IMR-90 (cell line): ENCODE results near the gene SYNC. TPM values are rescaled to one million over a fixed set of nuclear protein-coding genes. Genes with fewer than 3 reads are reported as not detected.

Experiments used
- ATAC-seq: fragments of 200-7000 bp; cut with Tn5 transposase; 2 replicates; pipeline ENCODE4 v1.9.1; 2020; ENCODE audit warnings: low read depth, mild to moderate bottlenecking, moderate library complexity
- BruUV-seq: library from RNA; stranded (reverse); fragments of 400-500 nt; replicated peaks from 2 replicates; lab custom pipeline; 2021; lab: Mats Ljungman, UMichigan
- CTCF ChIA-PET: fragments of 300-600 bp; formaldehyde crosslinking; extraction: SDS; loops from one replicate; lab custom pipeline; 2021; ENCODE audit warnings: antibody characterized with exemption; lab: Yijun Ruan, JAX
- POLR2A ChIA-PET: fragments of 300-600 bp; sonication (Branson Sonifier 250); formaldehyde crosslinking; loops from one replicate; lab custom pipeline; 2022; ENCODE audit warnings: antibody characterized with exemption; ENCODE audit not compliant: unreplicated experiment; lab: Charles Lee
- DNase-seq: peaks from one replicate; pipeline ENCODE4 v3.0.0; 2013
- H2AFZ ChIP-seq: replicated peaks from 2 replicates; pipeline ENCODE3; 2013; ENCODE audit warnings: low read length, mild to moderate bottlenecking; ENCODE audit not compliant: poor library complexity
- H2AK5ac ChIP-seq: 2 replicates; pipeline ENCODE4 v1.6.1; 2013; ENCODE audit warnings: low read depth, low read length, inconsistent platforms
- H2AK9ac ChIP-seq: replicated peaks from 2 replicates; pipeline ENCODE3; 2013; ENCODE audit warnings: mild to moderate bottlenecking, low read depth, low read length, moderate library complexity; ENCODE audit not compliant: poor library complexity
- H2BK120ac ChIP-seq: 2 replicates; pipeline ENCODE4 v1.6.1; 2013; ENCODE audit warnings: low read depth, low read length, inconsistent platforms
- H2BK15ac ChIP-seq: 3 replicates; pipeline ENCODE4 v1.6.1; 2013; ENCODE audit warnings: low read depth, low read length, inconsistent platforms
- H2BK20ac ChIP-seq: 2 replicates; pipeline ENCODE4 v1.6.1; 2013; ENCODE audit warnings: low read depth, mild to moderate bottlenecking, inconsistent platforms, low read length, moderate library complexity
- H2BK5ac ChIP-seq: 2 replicates; pipeline ENCODE4 v1.6.1; 2013; ENCODE audit warnings: mild to moderate bottlenecking, low read depth, low read length, inconsistent platforms; ENCODE audit not compliant: poor library complexity, severe bottlenecking
- H3K14ac ChIP-seq: replicated peaks from 2 replicates; pipeline ENCODE4 v1.6.1; 2013; ENCODE audit warnings: low read depth, low read length, inconsistent platforms
- H3K18ac ChIP-seq: 2 replicates; pipeline ENCODE4 v1.6.1; 2013; ENCODE audit warnings: low read depth, low read length, control low read depth
- H3K23ac ChIP-seq: 2 replicates; pipeline ENCODE4 v1.6.1; 2013; ENCODE audit warnings: low read depth, low read length, inconsistent platforms
- H3K27ac ChIP-seq: 2 replicates; pipeline ENCODE4 v1.5.1; 2013; ENCODE audit warnings: mild to moderate bottlenecking, control low read depth, low read length; ENCODE audit not compliant: insufficient read depth
- H3K27me3 ChIP-seq: 2 replicates; pipeline ENCODE4 v1.6.1; 2013; ENCODE audit warnings: low read length; ENCODE audit not compliant: control insufficient read depth, insufficient read depth
- H3K36me3 ChIP-seq: 2 replicates; pipeline ENCODE4 v1.6.1; 2013; ENCODE audit warnings: low read length, mixed read lengths; ENCODE audit not compliant: control insufficient read depth, insufficient read depth
- H3K4ac ChIP-seq: 2 replicates; pipeline ENCODE4 v1.6.1; 2013; ENCODE audit warnings: low read depth, low read length, inconsistent platforms
- H3K4me1 ChIP-seq: 2 replicates; pipeline ENCODE4 v1.6.1; 2013; ENCODE audit warnings: low read length, mixed read lengths; ENCODE audit not compliant: control insufficient read depth, insufficient read depth
- H3K4me2 ChIP-seq: 2 replicates; pipeline ENCODE4 v1.6.1; 2013; ENCODE audit warnings: low read depth, mild to moderate bottlenecking, control low read depth, low read length, moderate library complexity
- H3K4me3 ChIP-seq: 2 replicates; pipeline ENCODE4 v1.5.1; 2013; ENCODE audit warnings: low read depth, mild to moderate bottlenecking, control low read depth, low read length, moderate library complexity; ENCODE audit not compliant: insufficient read depth
- H3K56ac ChIP-seq: 2 replicates; pipeline ENCODE4 v1.6.1; 2013; ENCODE audit warnings: low read length, inconsistent platforms; ENCODE audit not compliant: insufficient read depth; ENCODE audit errors: extremely low read depth
- H3K79me1 ChIP-seq, 2 experiments: 2 replicates each; pipeline ENCODE4 v1.6.1; 2013; ENCODE audit warnings: low read length in 2 of 2, inconsistent platforms in 1 of 2, low read depth in 1 of 2
- H3K9ac ChIP-seq: 2 replicates; pipeline ENCODE4 v1.6.1; 2013; ENCODE audit warnings: low read depth, low read length, control low read depth
- H3K9me1 ChIP-seq: 2 replicates; pipeline ENCODE4 v1.6.1; 2013; ENCODE audit warnings: low read length, inconsistent platforms; ENCODE audit not compliant: insufficient read depth
- H3K9me3 ChIP-seq: 2 replicates; pipeline ENCODE4 v1.6.1; 2013; ENCODE audit warnings: low read length; ENCODE audit not compliant: control insufficient read depth, insufficient read depth
- H4K20me1 ChIP-seq: 2 replicates; pipeline ENCODE4 v1.6.1; 2013; ENCODE audit warnings: low read length, inconsistent platforms; ENCODE audit not compliant: insufficient read depth
- H4K5ac ChIP-seq: 2 replicates; pipeline ENCODE4 v1.6.1; 2013; ENCODE audit warnings: mild to moderate bottlenecking, low read depth, low read length, control low read depth
- H4K8ac ChIP-seq, 2 experiments: 2 replicates each; pipeline ENCODE4 v1.6.1; 2013; ENCODE audit warnings: low read depth in 2 of 2, low read length in 2 of 2, control low read depth in 1 of 2, inconsistent platforms in 1 of 2
- H4K91ac ChIP-seq: 2 replicates; pipeline ENCODE4 v1.6.1; 2013; ENCODE audit warnings: low read depth, low read length, inconsistent platforms; ENCODE audit not compliant: insufficient read depth
- BHLHE40 ChIP-seq: fragments of 150-350 bp; IDR thresholded peaks from 2 replicates; pipeline ENCODE4 v1.6.1; 2016; ENCODE audit warnings: mild to moderate bottlenecking, low read depth, low read length
- CEBPB ChIP-seq: IDR thresholded peaks from 2 replicates; pipeline ENCODE4 v1.6.1; 2012; ENCODE audit warnings: low read depth, low read length, improper control_type of control experiment
- CHD1 ChIP-seq: IDR thresholded peaks from 2 replicates; pipeline ENCODE4 v1.6.1; 2012; ENCODE audit warnings: low read depth, low read length, improper control_type of control experiment
- CTCF ChIP-seq: conservative IDR thresholded peaks from 2 replicates; pipeline ENCODE4 v1.5.1; 2012; ENCODE audit warnings: mild to moderate bottlenecking, low read depth, low read length, improper control_type of control experiment
- ELK1 ChIP-seq: fragments of 150-350 bp; IDR thresholded peaks from 2 replicates; pipeline ENCODE4 v1.6.1; 2016; ENCODE audit warnings: low read depth, mild to moderate bottlenecking, low read length, moderate library complexity, borderline replicate concordance
- FOS ChIP-seq: fragments of 150-350 bp; IDR thresholded peaks from 2 replicates; pipeline ENCODE4 v1.6.1; 2016; ENCODE audit warnings: low read depth, low read length
- MAFK ChIP-seq: IDR thresholded peaks from 2 replicates; pipeline ENCODE4 v1.6.1; 2012; ENCODE audit warnings: low read depth, low read length, improper control_type of control experiment
- MAZ ChIP-seq: IDR thresholded peaks from 2 replicates; pipeline ENCODE4 v1.6.1; 2012; ENCODE audit warnings: low read depth, mild to moderate bottlenecking, low read length, improper control_type of control experiment, moderate library complexity, borderline replicate concordance
- MXI1 ChIP-seq: IDR thresholded peaks from 2 replicates; pipeline ENCODE4 v1.6.1; 2012; ENCODE audit warnings: low read depth, mild to moderate bottlenecking, low read length, moderate library complexity, borderline replicate concordance
- NFE2L2 ChIP-seq: fragments of 150-350 bp; IDR thresholded peaks from 2 replicates; pipeline ENCODE4 v1.6.1; 2016; ENCODE audit warnings: low read depth, mild to moderate bottlenecking, low read length
- POLR2A ChIP-seq: IDR thresholded peaks from 2 replicates; pipeline ENCODE4 v1.6.1; 2012; ENCODE audit warnings: mild to moderate bottlenecking, low read depth, low read length
- RAD21 ChIP-seq: IDR thresholded peaks from 2 replicates; pipeline ENCODE4 v1.6.1; 2012; ENCODE audit warnings: low read length, improper control_type of control experiment
- RCOR1 ChIP-seq: IDR thresholded peaks from 2 replicates; pipeline ENCODE4 v1.6.1; 2012; ENCODE audit warnings: mild to moderate bottlenecking, low read length, improper control_type of control experiment; ENCODE audit not compliant: insufficient replicate concordance
- RFX5 ChIP-seq: IDR thresholded peaks from 2 replicates; pipeline ENCODE4 v1.8.0; 2012; ENCODE audit warnings: low read depth, mild to moderate bottlenecking, low read length, moderate library complexity
- SMC3 ChIP-seq: fragments of 150-350 bp; IDR thresholded peaks from 2 replicates; pipeline ENCODE4 v1.6.1; 2016; ENCODE audit warnings: low read depth, mild to moderate bottlenecking, antibody characterized with exemption, low read length, moderate library complexity
- USF2 ChIP-seq: fragments of 150-350 bp; IDR thresholded peaks from 2 replicates; pipeline ENCODE4 v1.6.1; 2017; ENCODE audit warnings: mild to moderate bottlenecking, antibody characterized with exemption, low read length, low read depth
- WGBS, 2 experiments: methylation state at CpG; one replicate each; pipeline versions ENCODE4 v1.1.5 to v1.1.7; 2013; ENCODE audit warnings: missing lambda C conversion rate in 2 of 2; ENCODE audit not compliant: insufficient read length in 1 of 2; ENCODE audit errors: extremely low coverage in 2 of 2; 5-methylcytosine and 5-hydroxymethylcytosine counted together
- dilution Hi-C: fragments of 300-500 bp; cut with HindIII; formaldehyde crosslinking; loops from one replicate; pipeline ENCODE4 v1.14.3; 2018; ENCODE audit warnings: low sequenced_read_pairs; ENCODE audit not compliant: unreplicated experiment
- in situ Hi-C: fragments of 300-500 bp; cut with MboI; formaldehyde crosslinking; loops from 3 replicates; pipeline ENCODE4 v1.14.3; 2019; ENCODE audit warnings: low sequenced_read_pairs, inconsistent platforms, mixed read lengths
- intact Hi-C: fragments of 100-400 bp; cut with micrococcal nuclease; formaldehyde crosslinking; loops from 2 replicates; pipeline ENCODE4 v1.10.0; 2022
- polyA plus RNA-seq, 3 experiments: library from polyadenylated mRNA; depleted of rRNA; stranded (reverse); fragments of >200 nt; gene quantifications; 2 replicates each; pipeline ENCODE4 v1.2.3, GENCODE V29; 2012; ENCODE audit warnings: low replicate concordance in 1 of 3
- total RNA-seq: library from RNA; depleted of rRNA; stranded (reverse); fragments of >200 nt; gene quantifications from 2 replicates; pipeline ENCODE4 v1.2.3, GENCODE V29; 2012

The SYNC gene
- total and polyA plus RNA-seq, 2 of the 4 experiments (the other 2 are of a cell fraction), result 48.9 to 103 TPM

- H3K4me2 ChIP-seq, result no peak overlapping the region
- H2AFZ ChIP-seq, result peak overlapping the region; percentile 32
- H3K79me1 ChIP-seq, result peaks cover 0 to 10% of the 10 kb centered on the region in 2 experiments; a peak in 2 of 4 replicates
- H3K9me1 ChIP-seq, result peaks cover 4% of the 10 kb centered on the region
- no peak overlapping the region for H4K91ac ChIP-seq
- no peak overlapping the region for H2AK9ac ChIP-seq
- H2BK5ac ChIP-seq, result no peak overlapping the region
- no peak overlapping the region for H2BK120ac ChIP-seq
- H4K20me1 ChIP-seq, result peaks cover 5% of the 10 kb centered on the region; the same call in 1 of the 2 replicates
- H4K8ac ChIP-seq, result no peak overlapping the region
- H3K56ac ChIP-seq, result no peak overlapping the region
- ATAC-seq (no peak), DNase-seq (no peak)
- no peak overlapping the region for H4K5ac ChIP-seq
- no peak overlapping the region for H3K18ac ChIP-seq
- intact Hi-C loops, result no loop called here
- H3K27ac ChIP-seq, result no peak overlapping the region
- no peak overlapping the region for H3K23ac ChIP-seq
- no peak overlapping the region for H2AK5ac ChIP-seq
- peaks cover 6% of the 10 kb centered on the region for H3K27me3 ChIP-seq
- no peak overlapping the region for H3K4ac ChIP-seq
- no TSS peak for BruUV-seq
- H3K4me3 ChIP-seq, result no peak overlapping the region
- TF ChIP-seq CEBPB, result no peak
- TF ChIP-seq POLR2A, result no peak
- no peak for TF ChIP-seq RAD21
- no peak for TF ChIP-seq MAFK
- TF ChIP-seq RFX5, result no peak
- no peak for TF ChIP-seq ELK1
- TF ChIP-seq USF2, result no peak
- no peak for TF ChIP-seq BHLHE40
- TF ChIP-seq SMC3, result no peak
- no peak for TF ChIP-seq MAZ
- no peak for TF ChIP-seq FOS
- no peak for TF ChIP-seq MXI1
- TF ChIP-seq NFE2L2, result no peak
- TF ChIP-seq CTCF, result no peak
- no peak for TF ChIP-seq RCOR1
- TF ChIP-seq CHD1, result no peak
- in situ Hi-C loops, result no loop called here
- no peak overlapping the region for H2BK15ac ChIP-seq
- ChIA-PET CTCF (no interaction called here), POLR2A (no interaction called here)
- H3K4me1 ChIP-seq, result peaks cover 7% of the 10 kb centered on the region
- no peak overlapping the region for H3K14ac ChIP-seq
- H3K9me3 ChIP-seq, result no peaks in the 10 kb centered on the region
- dilution Hi-C loops, result no loop called here
- no peak overlapping the region for H2BK20ac ChIP-seq
- no CpG with 5 or more reads among the region's 3 CpGs for WGBS, 2 experiments
- no peak overlapping the region for H3K9ac ChIP-seq
- H3K36me3 ChIP-seq, result no peaks in the 10 kb centered on the region
Measured at GRCh38 chr1:32749771-32750170, 47.2 kb upstream of the SYNC start.
